DND-41 (cell line): ENCODE data around the gene CTDSP2.

Experiments used
- ATAC-seq: fragments of 200-7000 bp; cut with Tn5 transposase; 3 replicates; pipeline ENCODE4 v1.9.1; 2021; ENCODE audit warnings: low read depth; ENCODE audit not compliant: insufficient read depth
- DNase-seq: peaks from one replicate; pipeline ENCODE4 v3.0.0-alpha.2; 2020
- H2AFZ ChIP-seq: 2 replicates; pipeline ENCODE4 v1.6.0; 2012; ENCODE audit warnings: low read depth, low read length
- H3K27ac ChIP-seq: 2 replicates; pipeline ENCODE4 v1.5.1; 2012; ENCODE audit warnings: low read length, inconsistent platforms
- H3K27me3 ChIP-seq: fragments of 200-600 bp; sonication (generic); 2 replicates; pipeline ENCODE4 v1.6.0; 2012; ENCODE audit warnings: low read length, mild to moderate bottlenecking, inconsistent platforms; ENCODE audit not compliant: insufficient read depth, poor library complexity
- H3K36me3 ChIP-seq: 2 replicates; pipeline ENCODE4 v1.5.1; 2012; ENCODE audit warnings: low read length, inconsistent platforms; ENCODE audit not compliant: insufficient read depth
- H3K4me1 ChIP-seq: 2 replicates; pipeline ENCODE4 v1.5.1; 2012; ENCODE audit warnings: mild to moderate bottlenecking, low read length; ENCODE audit not compliant: insufficient read depth
- H3K4me2 ChIP-seq: 2 replicates; pipeline ENCODE4 v1.6.0; 2012; ENCODE audit warnings: mild to moderate bottlenecking, moderate library complexity, low read length, inconsistent platforms; ENCODE audit not compliant: insufficient read depth
- H3K4me3 ChIP-seq, 2 experiments: fragments of 200-600 bp in 1 of 2; shearing (Covaris generic) in 1 of 2; 2 replicates each; pipeline ENCODE4 v1.5.1; 2012 to 2016; ENCODE audit warnings: inconsistent platforms in 2 of 2, low read length in 2 of 2, mild to moderate bottlenecking in 2 of 2, low read depth in 1 of 2, moderate library complexity in 1 of 2
- H3K79me2 ChIP-seq: 2 replicates; pipeline ENCODE4 v1.6.0; 2012; ENCODE audit warnings: low read length, inconsistent platforms; ENCODE audit not compliant: insufficient read depth
- H3K9ac ChIP-seq: 2 replicates; pipeline ENCODE4 v1.6.0; 2012; ENCODE audit warnings: low read depth, mild to moderate bottlenecking, inconsistent platforms, low read length, moderate library complexity
- H3K9me3 ChIP-seq: 2 replicates; pipeline ENCODE4 v1.5.1; 2012; ENCODE audit warnings: low read length, moderate library complexity, mild to moderate bottlenecking, inconsistent platforms; ENCODE audit not compliant: insufficient read depth, severe bottlenecking
- H4K20me1 ChIP-seq: 2 replicates; pipeline ENCODE4 v1.6.0; 2012; ENCODE audit warnings: low read length; ENCODE audit not compliant: insufficient read depth
- CTCF ChIP-seq: IDR thresholded peaks from 2 replicates; pipeline ENCODE4 v1.5.1; 2012; ENCODE audit warnings: borderline replicate concordance, low read length, moderate library complexity, mild to moderate bottlenecking; ENCODE audit not compliant: poor library complexity, severe bottlenecking; ENCODE audit errors: extremely low read depth
- EZH2 ChIP-seq: IDR thresholded peaks from 3 replicates; pipeline ENCODE4 v1.6.1; 2012; ENCODE audit warnings: borderline replicate concordance, low read depth, mild to moderate bottlenecking, moderate library complexity, low read length, inconsistent platforms; ENCODE audit not compliant: severe bottlenecking

The CTDSP2 gene

GRCh38 chr12:57802607-57803006 is 43.9 kb downstream of the CTDSP2 start:
- Histone ChIP-seq H4K20me1 (no peaks in the 10 kb centered on the region), H3K79me2 (no peaks in the 10 kb centered on the region), H3K9ac (no peak overlapping the region), H2AFZ (no peak overlapping the region), H3K4me2 (no peak overlapping the region), H3K27me3 (no peaks in the 10 kb centered on the region), H3K4me3 (no peak overlapping the region), H3K36me3 (peaks cover 15% of the 10 kb centered on the region; the same call in 1 of the 2 replicates), H3K4me1 (no peaks in the 10 kb centered on the region), H3K27ac (no peak overlapping the region), H3K9me3 (no peaks in the 10 kb centered on the region)
- no peak for TF ChIP-seq EZH2
- TF ChIP-seq CTCF: no peak
- DNase-seq: no peak
- no peak for ATAC-seq

- no peak overlapping the region for H2AFZ ChIP-seq
- no peak overlapping the region for H3K4me2 ChIP-seq
- ATAC-seq (no peak), DNase-seq (no peak)
- H4K20me1 ChIP-seq: no peaks in the 10 kb centered on the region; the same call in 1 of the 2 replicates
- H3K79me2 ChIP-seq: no peaks in the 10 kb centered on the region
- no peak overlapping the region for H3K4me3 ChIP-seq
- H3K27me3 ChIP-seq: no peaks in the 10 kb centered on the region
- no peak for TF ChIP-seq CTCF
- TF ChIP-seq EZH2: no peak
- no peak overlapping the region for H3K27ac ChIP-seq
- no peaks in the 10 kb centered on the region for H3K9me3 ChIP-seq
- H3K4me1 ChIP-seq: no peaks in the 10 kb centered on the region
- H3K36me3 ChIP-seq: peaks cover 27% of the 10 kb centered on the region
- H3K9ac ChIP-seq: no peak overlapping the region
Measured at GRCh38 chr12:57800965-57801364, 45.6 kb downstream of the CTDSP2 start.

- H3K4me3 ChIP-seq: no peak overlapping the region
- H3K36me3 ChIP-seq: peaks cover 52% of the 10 kb centered on the region
- H3K27me3 ChIP-seq: no peaks in the 10 kb centered on the region
- no peaks in the 10 kb centered on the region for H3K79me2 ChIP-seq
- no peaks in the 10 kb centered on the region for H3K9me3 ChIP-seq
- TF ChIP-seq CTCF (no peak), EZH2 (no peak)
- ATAC-seq (no peak), DNase-seq (no peak)
- H4K20me1 ChIP-seq: no peaks in the 10 kb centered on the region; the same call in 1 of the 2 replicates
- H3K9ac ChIP-seq: no peak overlapping the region
- no peak overlapping the region for H3K27ac ChIP-seq
- H3K4me2 ChIP-seq: no peak overlapping the region
- no peaks in the 10 kb centered on the region for H3K4me1 ChIP-seq
- H2AFZ ChIP-seq: no peak overlapping the region
Measured at GRCh38 chr12:57797933-57798332, 48.6 kb downstream of the CTDSP2 start.

GRCh38 chr12:57796996-57797395 is 49.5 kb downstream of the CTDSP2 start:
- H3K4me3 ChIP-seq: no peak overlapping the region
- no peaks in the 10 kb centered on the region for H3K27me3 ChIP-seq
- H4K20me1 ChIP-seq: no peaks in the 10 kb centered on the region; the same call in 1 of the 2 replicates
- H2AFZ ChIP-seq: no peak overlapping the region
- ATAC-seq (no peak), DNase-seq (no peak)
- H3K27ac ChIP-seq: no peak overlapping the region
- no peak overlapping the region for H3K9ac ChIP-seq
- no peaks in the 10 kb centered on the region for H3K79me2 ChIP-seq
- H3K9me3 ChIP-seq: no peaks in the 10 kb centered on the region
- TF ChIP-seq EZH2: no peak
- no peak for TF ChIP-seq CTCF
- no peak overlapping the region for H3K4me2 ChIP-seq
- peaks cover 61% of the 10 kb centered on the region for H3K36me3 ChIP-seq
- H3K4me1 ChIP-seq: no peaks in the 10 kb centered on the region
